Measurements from ENCODE around the gene CDADC1.

DNA sequence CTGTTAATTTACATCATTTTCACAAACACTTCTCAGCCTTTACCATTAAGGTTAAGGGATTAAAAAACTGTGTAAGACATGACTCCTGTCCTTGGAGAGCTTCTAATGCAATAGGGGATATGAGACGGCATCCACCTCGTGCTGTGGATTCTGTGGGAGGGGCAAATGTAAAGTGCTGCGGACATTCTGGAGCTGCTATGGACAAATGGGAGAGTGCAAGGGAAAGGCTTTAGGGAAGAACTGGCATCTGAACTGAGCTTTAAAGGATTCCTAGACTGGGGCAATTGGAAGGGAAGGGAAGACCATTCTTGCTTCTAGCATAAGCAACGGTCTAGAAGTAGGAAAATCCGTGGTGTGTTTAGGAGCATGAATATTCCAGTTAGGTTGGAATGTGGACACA lies 31.4 kb downstream of the CDADC1 start:
- TF ChIP-seq, protein P1, sequence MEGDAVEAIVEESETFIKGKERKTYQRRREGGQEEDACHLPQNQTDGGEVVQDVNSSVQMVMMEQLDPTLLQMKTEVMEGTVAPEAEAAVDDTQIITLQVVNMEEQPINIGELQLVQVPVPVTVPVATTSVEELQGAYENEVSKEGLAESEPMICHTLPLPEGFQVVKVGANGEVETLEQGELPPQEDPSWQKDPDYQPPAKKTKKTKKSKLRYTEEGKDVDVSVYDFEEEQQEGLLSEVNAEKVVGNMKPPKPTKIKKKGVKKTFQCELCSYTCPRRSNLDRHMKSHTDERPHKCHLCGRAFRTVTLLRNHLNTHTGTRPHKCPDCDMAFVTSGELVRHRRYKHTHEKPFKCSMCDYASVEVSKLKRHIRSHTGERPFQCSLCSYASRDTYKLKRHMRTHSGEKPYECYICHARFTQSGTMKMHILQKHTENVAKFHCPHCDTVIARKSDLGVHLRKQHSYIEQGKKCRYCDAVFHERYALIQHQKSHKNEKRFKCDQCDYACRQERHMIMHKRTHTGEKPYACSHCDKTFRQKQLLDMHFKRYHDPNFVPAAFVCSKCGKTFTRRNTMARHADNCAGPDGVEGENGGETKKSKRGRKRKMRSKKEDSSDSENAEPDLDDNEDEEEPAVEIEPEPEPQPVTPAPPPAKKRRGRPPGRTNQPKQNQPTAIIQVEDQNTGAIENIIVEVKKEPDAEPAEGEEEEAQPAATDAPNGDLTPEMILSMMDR (IDR thresholded peaks at IDR 0.05; ENCODE audit: low read depth, low read length): no peak
- TF ChIP-seq EZH2phosphoT487 (IDR thresholded peaks at IDR 0.05; ENCODE audit: low read depth): no peak

Data from OCI-LY3 (cell line).